Measurements from ENCODE around the gene HIP1R. TPM values are rescaled to one million over a fixed set of nuclear protein-coding genes. Genes with fewer than 3 reads are reported as not detected.
A peak's percentile ranks its signal among the peaks of the same experiment; 100 is the strongest.
"Not testable (repeated sequence)": the region's sequence is repeated elsewhere in the genome, so short reads cannot be mapped to it uniquely, and the experiment has no call there.

Gene HIP1R
- total and polyA plus RNA-seq, 11 donors, result 14.9 to 49.5 (median 19.6) TPM

- no peaks in the 10 kb centered on the region for H3K9me3 ChIP-seq
- ATAC-seq (no peak), DNase-seq (no peak)
- 38 to 42% (median 41%) methylated on average over 10 of the region's 10 CpGs for WGBS, 4 donors
- H3K4me1 ChIP-seq, result peaks cover 0 to 34% (median 6%) of the 10 kb centered on the region in 12 donors
- H3K36me3 ChIP-seq, result no peaks in the 10 kb centered on the region
- TF ChIP-seq POLR2A (IDR thresholded peaks at IDR 0.05) (no peak), CTCF (IDR thresholded peaks at IDR 0.05) (no peak)
- no peaks in the 10 kb centered on the region for H3K27me3 ChIP-seq
- no peak overlapping the region for H3K4me3 ChIP-seq
- intact Hi-C loops (cut with DNase I), result loop anchor here in 1 of 10 donors (5.0 kb wide), 1 partner anchor 39 kb away; no protein-coding TSS in a partner anchor
- H3K27ac ChIP-seq, result no peak overlapping the region
These were observed 67.8 kb downstream of the HIP1R start for GRCh38 chr12:122902854-122903692.

- DNase-seq (no peak), ATAC-seq (no peak)
- intact Hi-C loops (cut with DNase I), result loop anchor here in 1 of 10 donors (5.0 kb wide), 1 partner anchor 39 kb away; no protein-coding TSS in a partner anchor
- no peak overlapping the region for H3K4me3 ChIP-seq
- WGBS, 4 donors, result 68 to 78% (median 70%) methylated on average over 7 of the region's 7 CpGs
- peaks cover 0 to 29% (median 4%) of the 10 kb centered on the region in 12 donors for H3K4me1 ChIP-seq
- no peaks in the 10 kb centered on the region for H3K36me3 ChIP-seq
- no peak for TF ChIP-seq CTCF (IDR thresholded peaks at IDR 0.05)
- no peak for TF ChIP-seq POLR2A (IDR thresholded peaks at IDR 0.05)
- no peaks in the 10 kb centered on the region for H3K9me3 ChIP-seq
- no peak overlapping the region for H3K27ac ChIP-seq
- H3K27me3 ChIP-seq, result no peaks in the 10 kb centered on the region
These were observed 68.4 kb downstream of the HIP1R start for GRCh38 chr12:122903693-122904034.

GRCh38 chr12:122905258-122905657 lies 70.0 kb downstream of the HIP1R start:
- H3K4me1 ChIP-seq, result peaks cover 0 to 22% (median 5%) of the 10 kb centered on the region in 12 donors
- DNase-seq; H3K36me3 ChIP-seq; ATAC-seq; intact Hi-C loops (cut with DNase I); H3K9me3 ChIP-seq; H3K4me3 ChIP-seq; H3K27ac ChIP-seq; H3K27me3 ChIP-seq: not testable (repeated sequence)
- 97 to 99% (median 98%) methylated on average over 5 of the region's 5 CpGs for WGBS, 4 donors

- WGBS, 4 donors, result 71 to 91% (median 83%) methylated on average over 6 of the region's 6 CpGs
- H3K27ac ChIP-seq, result peak overlapping the region in 4 of 12 donors; percentile 64 to 89 (median 74)
- intact Hi-C loops (cut with DNase I), result no loop called here
- ATAC-seq (peak in 1 of 4 donors; percentile 30), DNase-seq (no peak)
- H3K4me3 ChIP-seq, result no peak overlapping the region
- no peaks in the 10 kb centered on the region for H3K27me3 ChIP-seq
- H3K4me1 ChIP-seq, result peaks cover 0 to 18% (median 3%) of the 10 kb centered on the region in 12 donors
- H3K36me3 ChIP-seq, result no peaks in the 10 kb centered on the region
- H3K9me3 ChIP-seq, result no peaks in the 10 kb centered on the region
- TF ChIP-seq CTCF (IDR thresholded peaks at IDR 0.05) (no peak), POLR2A (IDR thresholded peaks at IDR 0.05) (no peak)
These were observed 73.7 kb downstream of the HIP1R start for GRCh38 chr12:122908915-122909314.

All from heart left ventricle (tissue), 16 donors.